ENCODE data around the gene DPF3.

DPF3 gene

GRCh38 chr14:72782817-72783216 lies 111.1 kb downstream of the DPF3 start:
- Histone ChIP-seq H3K27me3 (ENCODE audit: insufficient read depth, low read length, poor library complexity) (no peaks in the 10 kb centered on the region), H3K18ac (ENCODE audit: low read length) (no peak overlapping the region), H3K56ac (ENCODE audit: low read length) (no peak overlapping the region), H3K79me2 (ENCODE audit: control insufficient read depth, insufficient read depth, low read length) (no peaks in the 10 kb centered on the region), H3K4ac (ENCODE audit: low read depth, low read length) (no peak overlapping the region), H4K5ac (ENCODE audit: low read length) (no peak overlapping the region), H2BK120ac (ENCODE audit: low read depth, low read length) (no peak overlapping the region), H2BK5ac (ENCODE audit: low read length) (no peak overlapping the region), H2AK5ac (ENCODE audit: low read length) (no peak overlapping the region), H3K9ac (ENCODE audit: low read length) (no peak overlapping the region), H3K36me3 (ENCODE audit: control insufficient read depth, insufficient read depth, low read length) (no peaks in the 10 kb centered on the region), H3K79me1 (ENCODE audit: low read length) (no peaks in the 10 kb centered on the region), H3K4me3 (ENCODE audit: low read length) (no peak overlapping the region), H3K4me1 (ENCODE audit: control insufficient read depth, low read depth, low read length) (no peaks in the 10 kb centered on the region), H3K4me2 (ENCODE audit: low read length) (no peak overlapping the region), H2BK15ac (replicated peaks; ENCODE audit: low read depth) (no peak overlapping the region), H3K27ac (ENCODE audit: low read depth, low read length) (no peak overlapping the region), H4K8ac (ENCODE audit: low read depth, low read length) (no peak overlapping the region), H3K23ac (ENCODE audit: low read length) (peak overlapping the region; percentile 61)
- WGBS (ENCODE audit: extremely low coverage, insufficient coverage, low lambda C conversion rate): no CpG with 5 or more reads among the region's 2 CpGs
- no peak for DNase-seq

- no CpG with 5 or more reads among the region's 15 CpGs for WGBS (ENCODE audit: extremely low coverage, insufficient coverage, low lambda C conversion rate)
- Histone ChIP-seq H2BK5ac (ENCODE audit: low read length) (no peak overlapping the region), H3K27ac (ENCODE audit: low read depth, low read length) (no peak overlapping the region), H2BK120ac (ENCODE audit: low read depth, low read length) (no peak overlapping the region), H3K36me3 (ENCODE audit: control insufficient read depth, insufficient read depth, low read length) (no peaks in the 10 kb centered on the region), H3K56ac (ENCODE audit: low read length) (no peak overlapping the region), H3K79me2 (ENCODE audit: control insufficient read depth, insufficient read depth, low read length) (no peaks in the 10 kb centered on the region), H3K4me2 (ENCODE audit: low read length) (no peak overlapping the region), H4K8ac (ENCODE audit: low read depth, low read length) (no peak overlapping the region), H3K23ac (ENCODE audit: low read length) (no peak overlapping the region), H3K18ac (ENCODE audit: low read length) (no peak overlapping the region), H3K4ac (ENCODE audit: low read depth, low read length) (no peak overlapping the region), H3K4me1 (ENCODE audit: control insufficient read depth, low read depth, low read length) (no peaks in the 10 kb centered on the region), H4K5ac (ENCODE audit: low read length) (no peak overlapping the region), H3K4me3 (ENCODE audit: low read length) (no peak overlapping the region), H3K79me1 (ENCODE audit: low read length) (no peaks in the 10 kb centered on the region), H3K9ac (ENCODE audit: low read length) (no peak overlapping the region), H3K27me3 (ENCODE audit: insufficient read depth, low read length, poor library complexity) (no peaks in the 10 kb centered on the region), H2BK15ac (replicated peaks; ENCODE audit: low read depth) (no peak overlapping the region), H2AK5ac (ENCODE audit: low read length) (no peak overlapping the region)
- peak; percentile 46 for DNase-seq
These were observed 112.1 kb downstream of the DPF3 start for GRCh38 chr14:72781561-72782508.

- Histone ChIP-seq H3K79me1 (ENCODE audit: low read length) (no peaks in the 10 kb centered on the region), H2AK5ac (ENCODE audit: low read length) (no peak overlapping the region), H3K79me2 (ENCODE audit: control insufficient read depth, insufficient read depth, low read length) (no peaks in the 10 kb centered on the region), H3K9ac (ENCODE audit: low read length) (no peak overlapping the region), H3K27me3 (ENCODE audit: insufficient read depth, low read length, poor library complexity) (no peaks in the 10 kb centered on the region), H3K23ac (ENCODE audit: low read length) (no peak overlapping the region), H4K5ac (ENCODE audit: low read length) (no peak overlapping the region), H4K8ac (ENCODE audit: low read depth, low read length) (no peak overlapping the region), H3K27ac (ENCODE audit: low read depth, low read length) (no peak overlapping the region), H3K4ac (ENCODE audit: low read depth, low read length) (no peak overlapping the region), H2BK120ac (ENCODE audit: low read depth, low read length) (no peak overlapping the region), H2BK15ac (replicated peaks; ENCODE audit: low read depth) (no peak overlapping the region), H3K36me3 (ENCODE audit: control insufficient read depth, insufficient read depth, low read length) (no peaks in the 10 kb centered on the region), H3K4me3 (ENCODE audit: low read length) (no peak overlapping the region), H3K4me2 (ENCODE audit: low read length) (no peak overlapping the region), H3K4me1 (ENCODE audit: control insufficient read depth, low read depth, low read length) (no peaks in the 10 kb centered on the region), H2BK5ac (ENCODE audit: low read length) (no peak overlapping the region), H3K56ac (ENCODE audit: low read length) (no peak overlapping the region), H3K18ac (ENCODE audit: low read length) (no peak overlapping the region)
- no peak for DNase-seq
- no CpG with 5 or more reads among the region's 2 CpGs for WGBS (ENCODE audit: extremely low coverage, insufficient coverage, low lambda C conversion rate)
These were observed 113.2 kb downstream of the DPF3 start for GRCh38 chr14:72780751-72781150.

- no peak for DNase-seq
- no peak overlapping the region for H3K4me2 ChIP-seq (ENCODE audit: low read length)
- no peak overlapping the region for H3K27ac ChIP-seq (ENCODE audit: low read depth, low read length)
- H3K79me2 ChIP-seq (ENCODE audit: control insufficient read depth, insufficient read depth, low read length): no peaks in the 10 kb centered on the region
- no peak overlapping the region for H3K23ac ChIP-seq (ENCODE audit: low read length)
- H2AK5ac ChIP-seq (ENCODE audit: low read length): no peak overlapping the region
- H3K4ac ChIP-seq (ENCODE audit: low read depth, low read length): no peak overlapping the region
- no peak overlapping the region for H4K5ac ChIP-seq (ENCODE audit: low read length)
- no peaks in the 10 kb centered on the region for H3K27me3 ChIP-seq (ENCODE audit: insufficient read depth, low read length, poor library complexity)
- no peak overlapping the region for H3K4me3 ChIP-seq (ENCODE audit: low read length)
- no peak overlapping the region for H4K8ac ChIP-seq (ENCODE audit: low read depth, low read length)
- no peak overlapping the region for H2BK15ac ChIP-seq (replicated peaks; ENCODE audit: low read depth)
- no CpG with 5 or more reads among the region's 2 CpGs for WGBS (ENCODE audit: extremely low coverage, insufficient coverage, low lambda C conversion rate)
- H3K36me3 ChIP-seq (ENCODE audit: control insufficient read depth, insufficient read depth, low read length): no peaks in the 10 kb centered on the region
- H3K4me1 ChIP-seq (ENCODE audit: control insufficient read depth, low read depth, low read length): no peaks in the 10 kb centered on the region
- H3K18ac ChIP-seq (ENCODE audit: low read length): no peak overlapping the region
- H3K56ac ChIP-seq (ENCODE audit: low read length): no peak overlapping the region
- H3K9ac ChIP-seq (ENCODE audit: low read length): no peak overlapping the region
- no peak overlapping the region for H2BK5ac ChIP-seq (ENCODE audit: low read length)
- H3K79me1 ChIP-seq (ENCODE audit: low read length): no peaks in the 10 kb centered on the region
- no peak overlapping the region for H2BK120ac ChIP-seq (ENCODE audit: low read depth, low read length)
These were observed 114.2 kb downstream of the DPF3 start for GRCh38 chr14:72779679-72780078.

- Histone ChIP-seq H3K4ac (ENCODE audit: low read depth, low read length) (no peak overlapping the region), H3K56ac (ENCODE audit: low read length) (no peak overlapping the region), H2BK5ac (ENCODE audit: low read length) (no peak overlapping the region), H3K23ac (ENCODE audit: low read length) (no peak overlapping the region), H3K36me3 (ENCODE audit: control insufficient read depth, insufficient read depth, low read length) (no peaks in the 10 kb centered on the region), H3K18ac (ENCODE audit: low read length) (no peak overlapping the region), H3K9ac (ENCODE audit: low read length) (no peak overlapping the region), H2AK5ac (ENCODE audit: low read length) (no peak overlapping the region), H2BK15ac (replicated peaks; ENCODE audit: low read depth) (no peak overlapping the region), H3K79me1 (ENCODE audit: low read length) (no peaks in the 10 kb centered on the region), H3K4me3 (ENCODE audit: low read length) (no peak overlapping the region), H3K4me1 (ENCODE audit: control insufficient read depth, low read depth, low read length) (no peaks in the 10 kb centered on the region), H3K27ac (ENCODE audit: low read depth, low read length) (no peak overlapping the region), H3K79me2 (ENCODE audit: control insufficient read depth, insufficient read depth, low read length) (no peaks in the 10 kb centered on the region), H4K5ac (ENCODE audit: low read length) (no peak overlapping the region), H3K4me2 (ENCODE audit: low read length) (no peak overlapping the region), H4K8ac (ENCODE audit: low read depth, low read length) (no peak overlapping the region), H2BK120ac (ENCODE audit: low read depth, low read length) (no peak overlapping the region), H3K27me3 (ENCODE audit: insufficient read depth, low read length, poor library complexity) (no peaks in the 10 kb centered on the region)
- DNase-seq: no peak
- WGBS (ENCODE audit: extremely low coverage, insufficient coverage, low lambda C conversion rate): no CpG with 5 or more reads among the region's 2 CpGs
These were observed 116.3 kb downstream of the DPF3 start for GRCh38 chr14:72777636-72778035.
